ENCODE data around the gene PROM1.
A peak's percentile ranks its signal among the peaks of the same experiment; 100 is the strongest.

The PROM1 gene

DNA sequence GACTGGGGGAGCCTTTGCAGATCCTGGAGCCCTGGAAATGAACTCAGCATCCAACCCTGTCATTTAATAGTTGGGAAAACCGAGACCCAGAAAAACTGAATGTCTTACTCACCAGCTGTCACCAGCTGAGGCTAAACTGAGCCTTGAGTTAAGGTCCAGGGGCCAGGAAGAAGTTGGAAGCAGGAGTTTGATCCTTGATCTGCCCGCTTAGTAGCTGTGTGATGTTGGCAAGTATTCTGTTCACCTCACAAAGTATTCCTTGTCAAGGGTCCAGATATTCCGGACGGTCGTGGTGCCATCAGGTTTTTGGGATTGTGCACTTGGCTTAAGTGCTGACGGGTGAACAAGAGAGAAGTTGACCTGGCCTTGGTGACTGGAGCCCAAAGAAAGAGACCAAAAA is 30.7 kb upstream of the PROM1 start:
- no peak overlapping the region for H2BK120ac ChIP-seq (ENCODE audit: insufficient read depth, low read length, poor library complexity)

GRCh38 chr4:16113741-16114140 is 29.9 kb upstream of the PROM1 start:
- Histone ChIP-seq H4K8ac (ENCODE audit: low read depth, low read length) (no peak overlapping the region), H3K18ac (ENCODE audit: low read length) (no peak overlapping the region), H3K27me3 (ENCODE audit: insufficient read depth, low read length) (no peaks in the 10 kb centered on the region), H3K4me2 (ENCODE audit: low read length) (no peak overlapping the region), H2BK12ac (ENCODE audit: low read length) (no peak overlapping the region), H3K4ac (ENCODE audit: low read depth, low read length) (no peak overlapping the region), H4K91ac (ENCODE audit: low read depth, low read length) (no peak overlapping the region), H3K4me3 (ENCODE audit: low read depth, low read length) (no peak overlapping the region), H3K14ac (ENCODE audit: low read length) (no peak overlapping the region), H3K27ac (ENCODE audit: low read depth, low read length) (no peak overlapping the region), H3K79me1 (ENCODE audit: low read length) (no peaks in the 10 kb centered on the region), H3K79me2 (ENCODE audit: control insufficient read depth, insufficient read depth, low read length, poor library complexity) (no peaks in the 10 kb centered on the region), H3K23ac (ENCODE audit: low read length) (no peak overlapping the region), H2AFZ (ENCODE audit: insufficient read depth, low read length, poor library complexity) (no peak overlapping the region), H3K4me1 (ENCODE audit: control insufficient read depth in 1 of 2, insufficient read depth in 2 of 2, low read length in 2 of 2) (no peaks in the 10 kb centered on the region), H3K9ac (ENCODE audit: low read length) (no peak overlapping the region), H3K9me3 (ENCODE audit: insufficient read depth, low read depth, low read length) (no peaks in the 10 kb centered on the region), H4K12ac (ENCODE audit: low read depth, low read length) (no peak overlapping the region), H2BK5ac (ENCODE audit: low read depth, low read length, poor library complexity) (no peak overlapping the region), H3K36me3 (ENCODE audit: control insufficient read depth in 1 of 2, insufficient read depth in 2 of 2, low read length in 2 of 2) (no peaks in the 10 kb centered on the region), H2AK5ac (ENCODE audit: low read length) (no peak overlapping the region), H2BK120ac (ENCODE audit: insufficient read depth, low read length, poor library complexity) (no peak overlapping the region)
- WGBS (ENCODE audit: extremely low coverage, insufficient coverage, insufficient read length), result no CpG with 5 or more reads among the region's 3 CpGs
- no peak for DNase-seq

More for the DNA sequence above, 30.7 kb upstream of the PROM1 start:
- Histone ChIP-seq H3K27ac (ENCODE audit: low read depth, low read length) (no peak overlapping the region), H4K8ac (ENCODE audit: low read depth, low read length) (no peak overlapping the region), H3K9ac (ENCODE audit: low read length) (no peak overlapping the region), H3K23ac (ENCODE audit: low read length) (no peak overlapping the region), H2BK12ac (ENCODE audit: low read length) (no peak overlapping the region), H3K4me2 (ENCODE audit: low read length) (no peak overlapping the region), H3K18ac (ENCODE audit: low read length) (no peak overlapping the region), H3K14ac (ENCODE audit: low read length) (no peak overlapping the region), H3K4me3 (ENCODE audit: low read depth, low read length) (no peak overlapping the region), H3K79me2 (ENCODE audit: control insufficient read depth, insufficient read depth, low read length, poor library complexity) (no peaks in the 10 kb centered on the region), H3K27me3 (ENCODE audit: insufficient read depth, low read length) (no peaks in the 10 kb centered on the region), H3K9me3 (ENCODE audit: insufficient read depth, low read depth, low read length) (no peaks in the 10 kb centered on the region), H2AK5ac (ENCODE audit: low read length) (no peak overlapping the region), H3K4ac (ENCODE audit: low read depth, low read length) (no peak overlapping the region), H3K36me3 (ENCODE audit: control insufficient read depth in 1 of 2, insufficient read depth in 2 of 2, low read length in 2 of 2) (no peaks in the 10 kb centered on the region), H3K4me1 (ENCODE audit: control insufficient read depth in 1 of 2, insufficient read depth in 2 of 2, low read length in 2 of 2) (no peaks in the 10 kb centered on the region), H2AFZ (ENCODE audit: insufficient read depth, low read length, poor library complexity) (no peak overlapping the region), H3K79me1 (ENCODE audit: low read length) (no peaks in the 10 kb centered on the region), H2BK5ac (ENCODE audit: low read depth, low read length, poor library complexity) (no peak overlapping the region), H4K91ac (ENCODE audit: low read depth, low read length) (no peak overlapping the region), H4K12ac (ENCODE audit: low read depth, low read length) (no peak overlapping the region)
- no peak for DNase-seq
- WGBS (ENCODE audit: extremely low coverage, insufficient coverage, insufficient read length), result no CpG with 5 or more reads among the region's 6 CpGs

- Histone ChIP-seq H3K14ac (ENCODE audit: low read length) (no peak overlapping the region), H3K27me3 (ENCODE audit: insufficient read depth, low read length) (no peaks in the 10 kb centered on the region), H3K23ac (ENCODE audit: low read length) (no peak overlapping the region), H2BK12ac (ENCODE audit: low read length) (no peak overlapping the region), H2BK5ac (ENCODE audit: low read depth, low read length, poor library complexity) (no peak overlapping the region), H4K12ac (ENCODE audit: low read depth, low read length) (no peak overlapping the region), H3K4me2 (ENCODE audit: low read length) (no peak overlapping the region), H4K91ac (ENCODE audit: low read depth, low read length) (no peak overlapping the region), H3K18ac (ENCODE audit: low read length) (no peak overlapping the region), H3K27ac (ENCODE audit: low read depth, low read length) (no peak overlapping the region), H3K36me3 (ENCODE audit: control insufficient read depth in 1 of 2, insufficient read depth in 2 of 2, low read length in 2 of 2) (no peaks in the 10 kb centered on the region), H4K8ac (ENCODE audit: low read depth, low read length) (no peak overlapping the region), H3K4me1 (ENCODE audit: control insufficient read depth in 1 of 2, insufficient read depth in 2 of 2, low read length in 2 of 2) (no peaks in the 10 kb centered on the region), H2AK5ac (ENCODE audit: low read length) (no peak overlapping the region), H3K79me1 (ENCODE audit: low read length) (no peaks in the 10 kb centered on the region), H2BK120ac (ENCODE audit: insufficient read depth, low read length, poor library complexity) (no peak overlapping the region), H3K4me3 (ENCODE audit: low read depth, low read length) (no peak overlapping the region), H2AFZ (ENCODE audit: insufficient read depth, low read length, poor library complexity) (no peak overlapping the region), H3K79me2 (ENCODE audit: control insufficient read depth, insufficient read depth, low read length, poor library complexity) (no peaks in the 10 kb centered on the region), H3K4ac (ENCODE audit: low read depth, low read length) (no peak overlapping the region), H3K9ac (ENCODE audit: low read length) (no peak overlapping the region), H3K9me3 (ENCODE audit: insufficient read depth, low read depth, low read length) (peaks cover 2% of the 10 kb centered on the region)
- peak; percentile 51 to 86 for DNase-seq
- no CpG with 5 or more reads among the region's 5 CpGs for WGBS (ENCODE audit: extremely low coverage, insufficient coverage, insufficient read length)
Observed at GRCh38 chr4:16111533-16111932, 27.7 kb upstream of the PROM1 start.

DNA sequence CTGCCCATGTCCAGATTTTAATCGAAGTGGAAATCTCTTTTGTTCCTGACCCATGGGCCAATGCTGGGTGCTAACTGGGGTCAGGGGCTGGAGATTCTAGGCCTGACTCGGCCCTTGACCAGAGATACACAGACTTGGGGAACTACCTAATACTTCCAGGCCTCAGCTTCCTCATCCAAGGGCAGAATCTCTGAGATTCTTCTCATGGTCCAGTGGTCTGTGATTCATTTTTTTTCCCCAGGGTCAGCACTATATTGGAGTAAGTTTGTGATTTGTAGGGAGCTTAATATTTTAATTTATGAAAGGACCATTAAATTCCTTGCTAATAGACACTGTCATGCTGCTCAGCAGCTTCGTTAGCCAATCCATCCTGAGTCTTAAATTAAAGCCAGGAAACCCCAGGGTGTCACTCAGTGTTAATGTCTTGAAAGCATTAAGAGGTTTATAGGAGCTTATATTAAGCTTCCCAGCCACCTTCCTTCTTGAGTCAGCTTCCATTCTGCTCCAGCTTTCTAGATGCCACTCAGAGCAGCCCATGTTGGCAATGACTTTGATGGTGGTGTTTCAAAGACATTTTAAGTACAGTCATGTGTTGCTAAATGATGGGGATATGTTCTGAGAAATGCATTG is 27.0 kb upstream of the PROM1 start:
- WGBS (ENCODE audit: extremely low coverage, insufficient coverage, insufficient read length), result no CpG with 5 or more reads among the region's 3 CpGs
- Histone ChIP-seq H3K4me2 (ENCODE audit: low read length) (no peak overlapping the region), H2BK12ac (ENCODE audit: low read length) (no peak overlapping the region), H4K91ac (ENCODE audit: low read depth, low read length) (no peak overlapping the region), H3K9ac (ENCODE audit: low read length) (no peak overlapping the region), H3K18ac (ENCODE audit: low read length) (no peak overlapping the region), H4K12ac (ENCODE audit: low read depth, low read length) (no peak overlapping the region), H3K27me3 (ENCODE audit: insufficient read depth, low read length) (no peaks in the 10 kb centered on the region), H3K79me2 (ENCODE audit: control insufficient read depth, insufficient read depth, low read length, poor library complexity) (no peaks in the 10 kb centered on the region), H3K4ac (ENCODE audit: low read depth, low read length) (no peak overlapping the region), H2AFZ (ENCODE audit: insufficient read depth, low read length, poor library complexity) (no peak overlapping the region), H3K36me3 (ENCODE audit: control insufficient read depth in 1 of 2, insufficient read depth in 2 of 2, low read length in 2 of 2) (no peaks in the 10 kb centered on the region), H3K4me3 (ENCODE audit: low read depth, low read length) (no peak overlapping the region), H3K14ac (ENCODE audit: low read length) (no peak overlapping the region), H3K4me1 (ENCODE audit: control insufficient read depth in 1 of 2, insufficient read depth in 2 of 2, low read length in 2 of 2) (no peaks in the 10 kb centered on the region), H3K27ac (ENCODE audit: low read depth, low read length) (no peak overlapping the region), H3K23ac (ENCODE audit: low read length) (no peak overlapping the region), H3K79me1 (ENCODE audit: low read length) (no peaks in the 10 kb centered on the region), H2BK5ac (ENCODE audit: low read depth, low read length, poor library complexity) (no peak overlapping the region), H3K9me3 (ENCODE audit: insufficient read depth, low read depth, low read length) (peaks cover 2% of the 10 kb centered on the region), H4K8ac (ENCODE audit: low read depth, low read length) (no peak overlapping the region), H2BK120ac (ENCODE audit: insufficient read depth, low read length, poor library complexity) (no peak overlapping the region), H2AK5ac (ENCODE audit: low read length) (no peak overlapping the region)
- DNase-seq, result no peak

Data from trophoblast cell (in vitro differentiated cells and primary cell).